HepG2 (cell line): ENCODE results near the gene FRMD5. TPM values are rescaled to one million over a fixed set of nuclear protein-coding genes. Genes with fewer than 3 reads are reported as not detected.

Source experiments
- CHD2 ChIP-seq: IDR thresholded peaks from 2 replicates; pipeline ENCODE4 v1.6.1; 2011; ENCODE audit warnings: low read depth, low read length, improper control_type of control experiment
- HMGXB4 ChIP-seq, 2 experiments: sonication (generic) in 1 of 2; formaldehyde crosslinking in 1 of 2; IDR thresholded peaks; 2 replicates each; pipeline versions ENCODE4 v1.4.0 to v1.6.1; 2018 to 2020; ENCODE audit warnings: missing genetic modification reagents in 2 of 2, borderline replicate concordance in 1 of 2, low read depth in 1 of 2, mild to moderate bottlenecking in 1 of 2, missing biosample characterization in 1 of 2
- HNRNPK ChIP-seq: fragments of 200-400 bp; formaldehyde crosslinking; IDR thresholded peaks from 2 replicates; pipeline ENCODE4 v1.6.1; 2018; ENCODE audit warnings: low read length, low read depth, moderate library complexity, mild to moderate bottlenecking; ENCODE audit not compliant: poor library complexity, severe bottlenecking
- KAT2B ChIP-seq: fragments of 150-350 bp; IDR thresholded peaks from 2 replicates; pipeline ENCODE4 v1.6.1; 2014; ENCODE audit warnings: low read depth, low read length, borderline replicate concordance
- MIXL1 ChIP-seq: IDR thresholded peaks from 2 replicates; pipeline ENCODE4 v1.6.1; 2016
- NFAT5 ChIP-seq: sonication (generic); formaldehyde crosslinking; IDR thresholded peaks from 2 replicates; pipeline ENCODE4 v1.4.0; 2020; ENCODE audit warnings: missing genetic modification reagents
- PHF5A ChIP-seq: IDR thresholded peaks from one replicate; pipeline ENCODE4 v1.6.1; 2018; ENCODE audit warnings: low read depth, missing genetic modification reagents; ENCODE audit not compliant: unreplicated experiment
- SCMH1 ChIP-seq: sonication (generic); formaldehyde crosslinking; IDR thresholded peaks from 2 replicates; pipeline ENCODE4 v1.9.0; 2021; ENCODE audit warnings: missing genetic modification reagents, mild to moderate bottlenecking, borderline replicate concordance
- TMF1 ChIP-seq: sonication (generic); formaldehyde crosslinking; IDR thresholded peaks from 2 replicates; pipeline ENCODE4 v1.8.1; 2022; ENCODE audit warnings: low read depth, missing genetic modification reagents
- ZBTB21 ChIP-seq: sonication (generic); formaldehyde crosslinking; IDR thresholded peaks from 2 replicates; pipeline ENCODE4 v1.4.0; 2020; ENCODE audit warnings: missing genetic modification reagents
- ZNF20 ChIP-seq: sonication (generic); formaldehyde crosslinking; IDR thresholded peaks from 2 replicates; pipeline ENCODE4 v1.4.0; 2020; ENCODE audit warnings: mild to moderate bottlenecking, moderate library complexity, missing genetic modification reagents
- ZNF605 ChIP-seq: sonication (generic); formaldehyde crosslinking; IDR thresholded peaks from 2 replicates; pipeline ENCODE4 v1.8.0; 2022; ENCODE audit warnings: mild to moderate bottlenecking, missing genetic modification reagents
- ZNF777 ChIP-seq: sonication (generic); formaldehyde crosslinking; IDR thresholded peaks from 2 replicates; pipeline ENCODE4 v1.4.0; 2020; ENCODE audit warnings: missing genetic modification reagents
- ZNF788 ChIP-seq: sonication (generic); formaldehyde crosslinking; IDR thresholded peaks from 2 replicates; pipeline ENCODE4 v1.5.0; 2020; ENCODE audit warnings: mild to moderate bottlenecking, missing genetic modification reagents, borderline replicate concordance
- polyA plus RNA-seq, 8 experiments: library from polyadenylated mRNA; depleted of rRNA in 3 of 8; stranded (reverse) in 7 of 8; unstranded in 1 of 8; fragments of >200 nt; fragmentation: Illumina TruSeq in 4 of 8; extraction: Trizol in 4 of 8; gene quantifications; 2 replicates each; pipeline versions ENCODE4 v1.2.1 to v1.2.3, GENCODE V29; 2011 to 2016; ENCODE audit warnings: low read depth in 4 of 8, missing spikeins in 1 of 8, mixed read lengths in 1 of 8; ENCODE audit not compliant: insufficient read depth in 1 of 8
- total RNA-seq, 5 experiments: library from RNA; depleted of rRNA; stranded (reverse); fragments of >200 nt; fragmentation: Illumina TruSeq; extraction: Trizol; gene quantifications; 2 replicates each; pipeline ENCODE4 v1.2.3, GENCODE V29; 2016; ENCODE audit warnings: low read depth in 1 of 5
- TF ChIP-seq, protein P1 (sequence below): sonication (generic); formaldehyde crosslinking; conservative IDR thresholded peaks from 2 replicates; pipeline ENCODE4 v1.8.0; 2022; ENCODE audit warnings: missing genetic modification reagents
- TF ChIP-seq, protein P2 (sequence below): sonication (generic); formaldehyde crosslinking; IDR thresholded peaks from 2 replicates; pipeline ENCODE4 v1.8.0; 2022; ENCODE audit warnings: mild to moderate bottlenecking, missing genetic modification reagents, moderate library complexity
- TF ChIP-seq, protein P3 (sequence below): sonication (generic); formaldehyde crosslinking; IDR thresholded peaks from 2 replicates; pipeline ENCODE4 v1.5.0; 2020; ENCODE audit warnings: mild to moderate bottlenecking, missing genetic modification reagents

Gene FRMD5
- total and polyA plus RNA-seq, 2 of the 13 experiments (the other 11 are each of a cell fraction or from before 2014, with no cell fraction given), result 0.93 to 1.5 TPM

- TF ChIP-seq NFAT5 (CRISPR knock-in tag) (no peak), HNRNPK (no peak), PHF5A (CRISPR knock-in tag) (no peak), ZNF788 (peak; percentile 73; the same call in 1 of the 2 replicates), CHD2 (no peak), MIXL1 (CRISPR knock-in tag) (peak; percentile 68; the same call in 1 of the 2 replicates), KAT2B (no peak), ZNF777 (peak; percentile 71), ZBTB21 (CRISPR knock-in tag) (peak; percentile 52; the same call in 1 of the 2 replicates), HMGXB4 (CRISPR knock-in tag; IDR thresholded peaks at IDR 0.05; ENCODE audit: borderline replicate concordance in 1 of 2, low read depth in 1 of 2) (peak; percentile 31 to 80; a peak in 1 of 4 replicates), ZNF20 (CRISPR knock-in tag) (no peak), SCMH1 (CRISPR knock-in tag) (no peak), ZNF605 (CRISPR knock-in tag) (peak; percentile 94; the same call in 1 of the 2 replicates), TMF1 (CRISPR knock-in tag) (peak; percentile 62; the same call in 1 of the 2 replicates)
- TF ChIP-seq, protein P1, sequence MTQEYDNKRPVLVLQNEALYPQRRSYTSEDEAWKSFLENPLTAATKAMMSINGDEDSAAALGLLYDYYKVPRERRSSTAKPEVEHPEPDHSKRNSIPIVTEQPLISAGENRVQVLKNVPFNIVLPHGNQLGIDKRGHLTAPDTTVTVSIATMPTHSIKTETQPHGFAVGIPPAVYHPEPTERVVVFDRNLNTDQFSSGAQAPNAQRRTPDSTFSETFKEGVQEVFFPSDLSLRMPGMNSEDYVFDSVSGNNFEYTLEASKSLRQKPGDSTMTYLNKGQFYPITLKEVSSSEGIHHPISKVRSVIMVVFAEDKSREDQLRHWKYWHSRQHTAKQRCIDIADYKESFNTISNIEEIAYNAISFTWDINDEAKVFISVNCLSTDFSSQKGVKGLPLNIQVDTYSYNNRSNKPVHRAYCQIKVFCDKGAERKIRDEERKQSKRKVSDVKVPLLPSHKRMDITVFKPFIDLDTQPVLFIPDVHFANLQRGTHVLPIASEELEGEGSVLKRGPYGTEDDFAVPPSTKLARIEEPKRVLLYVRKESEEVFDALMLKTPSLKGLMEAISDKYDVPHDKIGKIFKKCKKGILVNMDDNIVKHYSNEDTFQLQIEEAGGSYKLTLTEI, result no peak
- TF ChIP-seq, protein P2, sequence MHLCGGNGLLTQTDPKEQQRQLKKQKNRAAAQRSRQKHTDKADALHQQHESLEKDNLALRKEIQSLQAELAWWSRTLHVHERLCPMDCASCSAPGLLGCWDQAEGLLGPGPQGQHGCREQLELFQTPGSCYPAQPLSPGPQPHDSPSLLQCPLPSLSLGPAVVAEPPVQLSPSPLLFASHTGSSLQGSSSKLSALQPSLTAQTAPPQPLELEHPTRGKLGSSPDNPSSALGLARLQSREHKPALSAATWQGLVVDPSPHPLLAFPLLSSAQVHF (CRISPR knock-in tag), result no peak
- TF ChIP-seq, protein P3, sequence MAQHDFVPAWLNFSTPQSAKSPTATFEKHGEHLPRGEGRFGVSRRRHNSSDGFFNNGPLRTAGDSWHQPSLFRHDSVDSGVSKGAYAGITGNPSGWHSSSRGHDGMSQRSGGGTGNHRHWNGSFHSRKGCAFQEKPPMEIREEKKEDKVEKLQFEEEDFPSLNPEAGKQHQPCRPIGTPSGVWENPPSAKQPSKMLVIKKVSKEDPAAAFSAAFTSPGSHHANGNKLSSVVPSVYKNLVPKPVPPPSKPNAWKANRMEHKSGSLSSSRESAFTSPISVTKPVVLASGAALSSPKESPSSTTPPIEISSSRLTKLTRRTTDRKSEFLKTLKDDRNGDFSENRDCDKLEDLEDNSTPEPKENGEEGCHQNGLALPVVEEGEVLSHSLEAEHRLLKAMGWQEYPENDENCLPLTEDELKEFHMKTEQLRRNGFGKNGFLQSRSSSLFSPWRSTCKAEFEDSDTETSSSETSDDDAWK, result no peak
Observed at GRCh38 chr15:43824302-43825246, 370.5 kb downstream of the FRMD5 start, which contains the start of gene MFAP1 (continued).
